Stimulated activated naive CD4-positive, alpha-beta T cell treated with Interleukin-2 at 50 U/mL for 16 hours (primary cell): ENCODE measurements around the gene COL4A4.
"Not testable (repeated sequence)": the region's sequence is repeated elsewhere in the genome, so short reads cannot be mapped to it uniquely, and the experiment has no call there.

Experiments used
- DNase-seq: peaks from one replicate; lab custom pipeline; 2025; lab: John Stamatoyannopoulos, UW

COL4A4 gene

GRCh38 chr2:227163998-227164762 is at the start of gene COL4A4, which contains the start of gene COL4A3:
TSS of gene COL4A4 (minus strand) at chr2:227164205. CDS start at chr2:227147483, 16,722 bp downstream.
TSS of gene COL4A3 (plus strand) at chr2:227164624. CDS start at chr2:227164727, 103 bp downstream.
- DNase-seq, result no peak

- no peak for DNase-seq
These were observed 43.6 kb upstream of the COL4A4 start for GRCh38 chr2:227207573-227207972.

GRCh38 chr2:227206406-227206805 is 42.4 kb upstream of the COL4A4 start:
- DNase-seq, result no peak

- DNase-seq, result no peak
These were observed 41.7 kb upstream of the COL4A4 start for GRCh38 chr2:227205701-227206100.

- DNase-seq, result no peak
These were observed 40.4 kb upstream of the COL4A4 start for GRCh38 chr2:227204452-227204851.

- no peak for DNase-seq
These were observed 37.8 kb upstream of the COL4A4 start for GRCh38 chr2:227201771-227202170.

GRCh38 chr2:227198866-227199265 is 34.9 kb upstream of the COL4A4 start:
- DNase-seq, result no peak

- DNase-seq, result no peak
These were observed 30.2 kb upstream of the COL4A4 start for GRCh38 chr2:227194219-227194618.

GRCh38 chr2:227192491-227192890 is 28.5 kb upstream of the COL4A4 start:
- DNase-seq, result no peak

GRCh38 chr2:227191367-227191766 is 27.4 kb upstream of the COL4A4 start:
- no peak for DNase-seq

GRCh38 chr2:227188292-227188691 is 24.3 kb upstream of the COL4A4 start:
- DNase-seq, result no peak

GRCh38 chr2:227186751-227187150 is 22.7 kb upstream of the COL4A4 start:
- DNase-seq, result no peak

GRCh38 chr2:227185615-227186232 is 21.7 kb upstream of the COL4A4 start:
- DNase-seq, result no peak

- no peak for DNase-seq
These were observed 19.8 kb upstream of the COL4A4 start for GRCh38 chr2:227183657-227184367.

GRCh38 chr2:227182765-227183164 is 18.8 kb upstream of the COL4A4 start:
- DNase-seq, result no peak

- DNase-seq, result no peak
These were observed 16.8 kb upstream of the COL4A4 start for GRCh38 chr2:227180770-227181169.

GRCh38 chr2:227179988-227180685 is 16.1 kb upstream of the COL4A4 start:
- no peak for DNase-seq

- DNase-seq, result no peak
These were observed 13.8 kb upstream of the COL4A4 start for GRCh38 chr2:227177592-227178336.

- not testable (repeated sequence) for DNase-seq
These were observed 7.8 kb upstream of the COL4A4 start for GRCh38 chr2:227171779-227172178.

- no peak for DNase-seq
These were observed 822 bp upstream of the COL4A4 start for GRCh38 chr2:227164763-227165291.

GRCh38 chr2:227163485-227163997 is 464 bp downstream of the COL4A4 start:
- DNase-seq, result no peak
